ENCODE data around the gene MAK.
"Not testable (repeated sequence)": the region's sequence is repeated elsewhere in the genome, so short reads cannot be mapped to it uniquely, and the experiment has no call there.

MAK gene

DNA sequence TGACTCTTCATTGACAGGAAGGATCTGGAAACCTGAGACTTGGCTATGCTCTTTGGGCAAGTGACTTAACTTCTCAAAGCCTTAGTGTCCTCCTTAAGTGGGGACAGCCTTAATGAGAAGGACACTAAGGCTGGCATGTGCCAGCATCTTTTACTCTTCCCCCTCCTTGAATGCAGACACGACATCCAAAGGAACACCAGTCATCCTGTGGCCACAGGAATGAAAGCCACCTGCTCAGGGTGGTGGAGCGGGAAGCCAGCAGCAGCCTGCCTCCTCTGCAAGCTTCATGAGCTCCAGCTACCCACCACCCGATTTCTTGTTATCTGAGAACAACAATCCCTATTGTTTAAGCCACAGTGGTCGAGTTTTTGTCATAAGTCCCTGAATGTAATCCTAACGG is 46.2 kb downstream of the MAK start:
- DNase-seq (ENCODE audit: low read depth in 2 of 3, low spot score in 1 of 3) = no peak

DNA sequence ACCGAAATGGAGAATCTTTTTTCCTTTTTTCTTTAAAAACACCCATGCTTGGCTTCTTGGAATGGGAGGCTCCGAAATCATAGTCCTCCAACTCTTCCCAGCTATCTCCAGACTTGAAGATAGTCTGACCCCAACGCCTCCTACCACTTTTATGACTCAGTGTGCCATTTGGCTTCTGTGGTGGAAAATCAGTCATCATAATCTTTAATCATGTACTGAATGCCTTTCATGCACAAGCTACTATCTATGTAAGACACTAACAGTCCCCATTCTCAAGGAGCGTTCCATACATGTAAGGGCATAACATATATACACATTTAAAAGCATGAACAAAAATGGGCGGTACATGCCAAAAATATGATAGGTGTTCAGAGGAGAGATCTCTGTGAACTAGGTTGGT is 46.7 kb downstream of the MAK start:
- no peak for DNase-seq (ENCODE audit: low read depth in 2 of 3, low spot score in 1 of 3)

DNA sequence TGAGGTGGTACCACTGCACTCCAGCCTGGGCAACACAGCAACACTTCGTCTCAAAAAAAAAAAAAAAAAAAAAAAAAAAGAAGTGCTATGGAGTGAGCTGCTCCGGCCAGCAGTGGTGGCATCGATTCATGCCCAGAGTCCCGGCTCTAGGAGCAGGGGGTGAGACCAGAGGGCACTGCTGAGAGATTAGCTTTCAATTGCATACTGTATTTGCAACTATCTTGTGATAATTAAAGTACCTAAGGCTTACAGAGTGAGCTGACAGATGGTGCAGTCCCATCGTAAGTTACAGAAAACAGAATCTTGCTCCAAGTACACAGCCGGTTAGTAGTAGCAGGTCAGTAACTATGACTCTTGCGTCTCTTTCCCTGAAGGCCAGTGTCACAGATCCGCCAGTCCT is 59.3 kb downstream of the MAK start:
- no peak for DNase-seq (ENCODE audit: low read depth in 2 of 3, low spot score in 1 of 3)

DNA sequence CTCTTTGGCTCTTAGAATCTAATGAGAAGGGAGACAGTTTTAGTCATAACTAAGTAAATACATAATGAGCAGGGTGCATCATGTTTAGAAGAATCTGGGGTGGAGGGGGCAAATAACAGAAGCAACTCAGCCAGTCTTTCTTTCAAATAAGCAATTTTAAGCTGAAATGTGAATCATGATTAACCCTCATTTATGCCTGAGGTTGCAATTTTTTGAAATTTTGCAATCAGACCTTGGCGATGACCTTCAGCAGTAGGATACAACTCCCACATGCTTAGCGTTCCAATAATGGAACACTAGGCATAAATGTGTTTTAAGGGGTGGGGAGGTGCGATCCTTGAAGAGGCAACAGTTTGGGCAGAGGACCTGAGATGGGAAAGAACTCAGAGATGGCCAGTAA is 60.1 kb downstream of the MAK start:
- DNase-seq (ENCODE audit: low read depth in 2 of 3, low spot score in 1 of 3) = no peak

DNA sequence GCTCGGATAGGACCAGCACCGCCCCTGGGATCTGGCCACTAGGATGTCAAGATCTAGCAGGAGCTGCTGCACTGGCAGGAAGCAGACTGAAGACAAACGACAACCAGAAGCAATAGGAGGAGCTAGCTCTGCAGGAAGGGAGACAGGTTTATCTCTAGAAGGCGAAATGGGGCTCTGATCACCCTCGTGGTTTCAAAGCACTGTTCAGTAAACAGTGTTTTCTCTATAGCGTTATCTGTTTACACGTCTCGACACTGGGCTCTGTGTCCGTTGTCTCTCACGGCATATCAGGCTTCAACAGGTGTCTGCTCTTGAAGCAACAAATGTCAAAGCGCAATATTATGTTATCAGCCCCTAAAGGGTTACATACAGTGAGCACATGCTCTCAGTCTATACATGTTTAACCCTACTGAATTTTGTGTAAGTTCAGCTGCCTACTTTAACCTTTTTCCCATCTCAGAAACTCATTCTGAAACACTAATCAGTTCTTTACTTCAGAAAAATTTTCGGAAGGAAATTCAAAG is 66.9 kb downstream of the MAK start:
- DNase-seq (ENCODE audit: low read depth in 2 of 3, low spot score in 1 of 3) = no peak

DNA sequence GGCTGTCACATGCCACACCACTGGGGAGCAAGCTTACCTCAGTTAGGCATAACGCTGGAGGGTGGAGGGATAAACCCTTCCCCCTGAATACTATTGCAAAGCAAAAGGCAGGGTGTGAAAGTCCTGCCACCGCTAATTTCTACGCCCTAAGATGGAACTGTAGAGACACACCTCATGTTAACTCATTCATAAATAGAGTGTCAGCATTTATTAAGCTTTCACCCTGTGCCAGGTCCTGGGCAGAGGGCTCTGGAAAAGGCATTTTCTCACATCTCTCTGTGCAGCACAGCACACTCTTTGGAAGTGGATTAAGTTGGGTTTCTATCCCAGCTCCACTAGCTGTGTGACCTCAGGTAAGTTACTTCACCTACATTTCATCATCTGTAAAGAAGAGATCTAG is 68.9 kb downstream of the MAK start:
- no peak for DNase-seq (ENCODE audit: low read depth in 2 of 3, low spot score in 1 of 3)

DNA sequence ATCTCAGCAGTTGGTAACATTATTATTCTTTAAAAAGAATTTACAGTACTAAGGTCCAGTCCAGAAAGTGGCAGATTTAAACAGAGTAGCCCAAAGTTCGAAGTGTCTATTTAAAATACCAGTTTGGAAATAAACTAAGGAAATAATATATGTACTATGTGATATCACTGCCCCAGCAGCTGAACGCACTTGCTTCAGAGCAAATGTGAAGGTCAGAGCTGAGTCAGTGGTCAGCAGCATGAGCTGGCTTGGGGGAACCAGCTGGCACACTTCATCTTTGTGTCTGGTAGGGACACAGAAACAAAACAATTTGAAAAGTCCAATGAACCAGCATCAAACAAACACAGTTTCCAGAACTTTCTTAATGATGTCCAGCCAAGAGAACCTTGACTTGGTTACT is 75.3 kb downstream of the MAK start:
- DNase-seq (ENCODE audit: low read depth in 2 of 3, low spot score in 1 of 3) = no peak

DNA sequence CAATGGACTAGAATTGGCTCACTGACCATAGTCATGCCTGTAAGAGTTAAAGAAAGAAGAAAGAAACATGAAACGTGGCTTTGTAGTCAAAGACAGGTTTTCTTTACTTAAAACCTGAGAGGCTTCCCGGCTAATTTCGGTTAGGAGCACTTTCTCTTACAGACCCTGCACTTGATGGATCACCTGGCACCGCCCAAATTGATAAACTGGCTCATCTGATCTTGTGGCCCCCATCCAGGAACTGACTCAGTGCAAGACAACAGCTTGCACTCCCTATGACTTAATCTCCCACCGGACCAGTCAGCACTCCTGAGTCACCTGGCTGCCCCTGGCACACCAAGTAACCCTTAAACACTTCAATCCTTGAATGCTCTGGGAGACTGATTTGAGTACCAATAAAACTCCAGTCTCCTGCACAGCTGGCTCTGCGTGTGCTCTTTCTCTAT is 78.4 kb downstream of the MAK start:
- DNase-seq (ENCODE audit: low read depth in 2 of 3, low spot score in 1 of 3) = no peak

DNA sequence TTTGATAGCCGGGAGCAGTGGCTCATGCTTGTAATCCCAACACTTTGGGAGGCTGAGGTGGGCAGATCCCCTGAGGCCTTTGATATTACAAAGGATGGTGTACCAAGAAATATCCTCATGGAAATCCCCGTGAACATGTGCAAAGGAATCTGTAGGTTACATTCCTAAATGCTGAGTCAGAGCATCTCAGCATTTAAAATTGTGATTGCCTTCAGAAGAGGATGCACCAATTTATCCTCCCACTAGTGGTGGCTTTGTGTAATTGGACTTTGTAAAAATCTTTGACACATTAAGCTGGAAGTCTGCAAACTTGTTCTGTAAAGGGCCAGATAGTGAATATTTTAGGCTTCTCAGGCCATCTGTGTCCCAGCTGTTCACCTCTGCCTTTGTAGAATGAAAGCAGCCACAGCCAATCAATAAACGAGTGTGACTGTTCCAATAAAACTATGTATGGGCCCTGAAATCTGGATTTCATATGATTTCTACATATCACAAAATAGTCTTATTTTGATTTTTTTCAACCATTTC is 79.0 kb downstream of the MAK start:
- no peak for DNase-seq (ENCODE audit: low read depth in 2 of 3, low spot score in 1 of 3)

DNA sequence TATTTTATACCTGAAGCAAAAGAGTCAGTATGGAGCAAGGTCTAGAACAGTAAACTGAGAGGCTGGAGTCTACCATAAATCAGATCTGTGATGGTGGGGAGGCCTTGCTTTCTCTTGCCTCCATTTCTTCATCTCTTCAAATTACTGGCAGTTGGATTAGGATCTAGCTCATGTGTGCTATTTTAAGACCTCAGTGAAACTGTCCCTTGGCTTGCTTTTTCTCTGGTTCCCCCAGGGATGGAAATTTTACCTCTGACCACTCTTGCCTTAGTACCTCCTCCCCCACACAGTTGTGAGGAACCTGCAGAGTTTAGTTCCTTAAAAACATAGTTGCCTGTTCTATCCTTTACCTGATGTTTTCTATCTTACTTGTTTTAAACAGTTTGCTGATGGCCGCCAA is 82.3 kb downstream of the MAK start:
- no peak for DNase-seq (ENCODE audit: low read depth in 2 of 3, low spot score in 1 of 3)

DNA sequence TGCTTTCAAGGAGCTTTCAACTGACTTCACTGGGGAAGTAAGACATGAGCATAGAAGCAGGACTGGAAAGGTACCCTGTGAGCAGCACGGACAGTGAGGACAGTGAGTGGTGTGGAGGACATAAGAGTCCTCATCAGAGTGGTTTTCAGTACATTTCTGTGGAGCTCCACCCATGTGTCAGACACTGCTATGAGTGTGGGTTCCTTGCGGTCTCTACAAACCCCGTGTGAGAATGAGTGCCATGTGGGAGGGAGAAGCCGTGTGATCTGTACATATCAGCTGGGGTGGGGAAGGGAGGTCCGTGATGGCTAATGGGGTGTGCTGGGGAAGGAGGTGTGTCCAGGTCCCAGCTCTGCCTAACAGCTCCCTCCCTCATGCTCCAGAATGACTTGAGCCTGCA is 86.6 kb downstream of the MAK start:
- DNase-seq (ENCODE audit: low read depth in 2 of 3, low spot score in 1 of 3) = not testable (repeated sequence)

DNA sequence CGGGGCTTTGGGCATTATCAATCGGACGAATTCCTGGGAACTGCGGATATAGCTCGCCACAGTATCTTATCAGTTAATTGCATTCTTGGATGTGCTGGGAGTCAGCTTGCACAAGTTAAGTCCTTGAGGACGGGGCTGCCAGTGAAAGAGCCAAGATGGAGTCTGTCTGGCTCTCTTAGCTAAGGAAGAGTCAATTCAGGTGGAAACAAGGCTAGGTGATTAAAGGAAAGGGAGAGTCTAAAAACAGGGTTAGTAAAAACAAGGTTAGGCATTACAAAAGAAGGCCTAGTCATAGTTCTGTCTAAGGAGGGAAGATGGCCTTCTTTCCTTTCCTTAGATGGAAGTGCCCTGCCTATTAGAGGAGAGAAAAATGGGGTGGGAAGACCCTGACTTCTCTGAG is 87.8 kb downstream of the MAK start:
- DNase-seq (ENCODE audit: low read depth in 2 of 3, low spot score in 1 of 3) = not testable (repeated sequence)

DNA sequence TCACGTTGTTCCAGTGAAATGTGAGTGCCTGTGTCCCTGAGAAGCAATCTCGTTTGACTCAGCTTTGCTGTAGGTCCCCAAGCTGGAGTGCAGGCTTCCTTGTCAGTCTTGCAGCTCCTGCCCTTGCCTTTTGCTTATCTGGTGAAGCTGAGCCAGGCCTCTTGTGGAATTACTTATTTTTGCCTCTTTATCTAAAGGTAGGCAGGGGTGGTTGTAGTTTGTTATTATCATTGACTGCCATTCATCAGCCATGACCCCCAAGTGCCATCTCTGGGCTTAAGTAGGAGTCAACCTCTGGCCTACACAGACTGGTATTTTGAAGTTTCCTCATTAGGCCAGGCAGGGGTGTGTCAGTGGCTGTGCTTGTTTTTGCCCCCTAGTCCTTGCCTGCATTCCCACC is 88.6 kb downstream of the MAK start:
- no peak for DNase-seq (ENCODE audit: low read depth in 2 of 3, low spot score in 1 of 3)

DNA sequence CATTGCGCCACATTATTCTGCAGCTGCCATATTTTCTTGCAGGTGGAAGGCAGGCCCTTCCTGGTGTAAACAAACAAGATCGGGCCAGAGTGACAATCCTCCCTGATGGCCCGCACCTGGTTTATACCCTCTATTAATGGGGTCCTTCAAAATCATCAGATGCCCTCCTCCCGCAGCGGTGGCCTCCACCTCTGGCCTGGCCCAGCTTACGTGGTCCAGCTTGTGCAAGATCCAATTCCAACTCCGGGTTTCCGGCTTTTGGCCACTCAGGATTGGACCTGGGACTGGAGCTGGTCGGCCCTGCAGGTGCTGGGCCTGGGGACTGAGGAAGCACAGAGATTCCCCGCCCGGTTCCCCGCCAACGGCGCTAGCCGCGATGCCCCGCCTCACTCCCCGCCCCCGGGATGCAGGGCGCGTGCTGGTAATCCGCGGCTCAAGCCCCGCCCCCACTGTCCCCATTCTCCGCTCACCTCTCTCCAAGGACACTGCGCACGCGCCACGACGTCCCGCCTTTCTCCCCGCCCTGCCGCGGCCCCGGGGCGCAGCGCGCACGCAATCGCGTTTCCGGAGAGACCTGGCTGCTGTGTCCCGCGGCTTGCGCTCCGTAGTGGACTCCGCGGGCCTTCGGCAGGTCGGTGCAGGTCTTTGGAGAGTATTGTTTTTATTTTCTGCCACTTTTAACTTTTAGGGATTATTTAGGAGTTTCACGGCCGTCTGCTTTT is 90.9 kb downstream of the MAK start, which contains the start of gene TMEM14B:
Gene TMEM14B, plus strand, starts transcription at position 555 of the 722 bp plus-strand sequence. CDS start 1,441 bp downstream, outside the sequence.
- DNase-seq (ENCODE audit: low read depth in 2 of 3, low spot score in 1 of 3) = peak; percentile 98 to 100 (median 99)

DNA sequence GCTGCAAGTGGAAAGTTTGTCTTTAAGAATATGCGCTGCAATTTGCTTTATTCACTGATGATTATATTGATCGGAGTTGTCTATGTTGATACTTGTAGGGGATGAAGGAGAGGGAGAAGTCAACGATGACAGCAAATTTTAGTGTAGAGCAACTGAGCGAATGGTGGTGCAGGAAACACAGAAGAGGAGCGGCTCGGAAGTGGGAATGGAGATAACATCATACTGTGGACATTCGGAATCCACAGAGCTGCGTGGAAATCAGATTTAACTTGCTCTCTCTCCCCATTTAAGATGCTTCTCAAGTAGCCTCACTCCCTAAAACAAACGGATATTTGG is 91.5 kb downstream of the MAK start:
- DNase-seq (ENCODE audit: low read depth in 2 of 3, low spot score in 1 of 3) = no peak

DNA sequence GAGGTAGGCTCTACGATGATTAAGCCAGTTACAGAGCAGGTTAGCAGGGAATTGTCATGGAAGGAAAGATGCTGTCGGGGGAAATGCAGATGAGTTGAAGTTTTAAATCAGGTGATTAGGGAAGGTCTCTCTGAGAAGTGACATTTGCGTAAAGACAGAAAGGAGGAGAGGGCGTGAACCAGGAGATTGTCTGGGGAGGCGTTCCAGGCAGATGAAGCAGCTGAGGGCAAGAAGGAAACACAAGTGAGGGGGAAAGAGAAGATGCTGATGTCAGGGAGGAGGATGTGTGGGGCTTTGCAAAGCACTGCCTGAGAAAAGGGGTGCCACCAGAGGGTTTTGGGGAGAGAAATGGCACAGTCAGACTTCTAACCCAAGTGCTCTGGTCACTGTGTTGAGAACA is 93.2 kb downstream of the MAK start:
- DNase-seq (ENCODE audit: low read depth in 2 of 3, low spot score in 1 of 3) = no peak

DNA sequence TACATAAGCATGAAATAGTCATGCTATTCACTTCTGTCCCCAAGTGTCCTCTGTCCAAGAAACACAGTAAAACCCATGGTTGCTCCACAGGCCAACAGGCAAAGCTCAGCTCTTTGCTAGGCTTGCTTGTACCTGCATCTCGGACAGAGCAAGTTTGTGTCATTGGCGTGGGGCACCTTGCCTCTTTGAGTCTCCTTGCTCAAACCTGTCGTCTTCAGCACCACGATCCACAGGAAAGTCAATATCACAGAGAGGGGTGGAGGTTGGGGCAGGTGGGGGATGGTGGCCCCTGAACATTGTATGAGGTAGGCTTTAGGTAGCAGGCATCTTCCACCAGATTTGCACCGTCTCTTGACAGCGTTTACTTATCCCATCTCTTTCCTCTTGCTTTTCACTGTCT is 94.8 kb downstream of the MAK start:
- DNase-seq (ENCODE audit: low read depth in 2 of 3, low spot score in 1 of 3) = no peak

DNA sequence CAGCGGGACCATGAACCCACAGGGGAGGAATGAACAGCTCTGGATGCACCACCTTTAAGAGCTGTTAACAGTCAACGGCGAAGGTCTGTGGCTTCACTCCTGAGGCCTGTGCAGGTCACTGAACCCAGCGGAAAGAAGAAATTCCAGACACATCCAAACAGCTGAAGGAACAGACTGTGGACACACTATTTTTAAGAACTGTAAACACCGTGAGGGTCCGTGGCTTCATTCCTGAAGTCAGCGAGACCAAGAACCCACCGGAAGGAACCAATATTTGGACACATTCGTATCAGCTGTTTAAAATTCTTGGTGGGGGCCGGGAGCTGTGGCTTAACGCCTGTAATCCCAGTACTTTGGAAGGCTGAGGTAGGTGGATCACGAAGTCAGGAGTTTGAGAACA is 96.1 kb downstream of the MAK start:
- no peak for DNase-seq (ENCODE audit: low read depth in 2 of 3, low spot score in 1 of 3)

DNA sequence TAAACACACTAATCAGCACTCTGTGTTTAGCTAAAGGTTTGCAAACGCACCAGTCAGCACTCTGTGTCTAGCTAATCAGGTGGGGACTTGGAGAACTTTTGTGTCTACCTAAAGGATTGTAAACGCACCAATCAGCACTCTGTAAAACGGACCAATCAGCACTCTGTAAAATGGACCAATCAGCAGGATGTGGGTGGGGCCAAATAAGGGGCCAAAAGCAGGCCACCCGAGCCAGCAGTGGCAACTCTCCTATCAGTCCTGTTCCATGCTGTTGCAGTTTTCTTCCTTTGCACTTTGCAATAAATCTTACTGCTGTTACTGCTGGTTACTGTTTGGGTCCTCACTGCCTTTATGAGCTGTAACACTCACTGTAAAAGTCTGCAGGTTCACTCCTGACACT is 96.7 kb downstream of the MAK start:
- not testable (repeated sequence) for DNase-seq (ENCODE audit: low read depth in 2 of 3, low spot score in 1 of 3)

DNA sequence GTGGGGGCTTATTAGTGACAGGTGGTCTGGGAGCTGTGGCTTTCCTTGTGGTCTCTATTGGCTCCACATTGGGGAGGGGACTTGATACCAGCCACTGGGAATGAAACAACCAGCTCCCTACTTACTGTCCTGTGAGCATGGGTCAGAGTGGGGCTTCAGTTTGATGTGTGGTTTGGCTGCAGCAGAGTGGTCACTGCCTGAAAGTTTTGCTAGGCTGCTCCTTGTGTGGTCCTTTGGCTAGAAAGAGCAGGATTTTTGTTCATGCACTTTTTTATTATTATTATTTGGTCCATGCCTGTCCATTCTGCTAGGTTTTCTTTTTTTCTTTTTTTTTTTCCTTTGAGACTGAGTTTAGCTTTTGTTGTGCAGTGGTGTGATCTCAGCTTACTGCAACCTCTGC is 98.3 kb downstream of the MAK start:
- no peak for DNase-seq (ENCODE audit: low read depth in 2 of 3, low spot score in 1 of 3)

DNA sequence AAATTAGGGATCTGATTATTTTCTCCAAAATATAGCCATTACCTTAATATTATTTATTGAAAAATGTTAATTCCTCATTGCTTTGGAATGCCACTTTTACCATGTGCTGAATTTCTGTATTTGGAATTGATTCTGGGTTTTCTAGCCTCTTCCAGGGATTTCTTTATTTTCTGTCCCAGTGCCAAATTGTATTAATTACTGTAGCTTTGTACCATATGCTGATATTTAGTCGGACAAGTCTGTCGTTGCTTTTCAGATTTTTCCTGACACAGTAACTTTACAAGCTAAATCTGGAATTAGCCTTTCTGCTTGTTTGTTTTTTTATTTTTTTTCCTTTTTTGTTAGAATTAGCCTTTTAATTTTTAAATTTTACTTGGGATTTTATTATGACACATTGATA is 101.6 kb downstream of the MAK start:
- no peak for DNase-seq (ENCODE audit: low read depth in 2 of 3, low spot score in 1 of 3)

DNA sequence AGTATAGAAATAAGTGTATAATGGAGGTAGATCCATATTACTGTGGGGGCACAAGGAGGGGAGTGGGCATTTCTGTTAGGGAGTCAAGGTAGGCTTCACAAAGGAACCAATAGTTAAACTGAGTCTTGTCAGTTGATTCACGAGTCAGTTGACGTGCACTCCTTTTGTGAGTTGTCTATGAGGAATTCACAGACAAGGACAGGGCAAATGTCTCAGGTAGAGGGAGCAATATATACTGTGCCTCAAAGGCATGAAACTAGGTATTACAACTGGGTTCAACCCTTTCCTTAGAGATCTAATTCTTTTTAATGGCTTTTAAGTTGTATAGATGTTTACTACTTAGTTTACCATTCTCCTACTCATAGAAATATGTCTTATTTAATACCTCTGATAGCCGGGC is 104.5 kb downstream of the MAK start:
- no peak for DNase-seq (ENCODE audit: low read depth in 2 of 3, low spot score in 1 of 3)

DNA sequence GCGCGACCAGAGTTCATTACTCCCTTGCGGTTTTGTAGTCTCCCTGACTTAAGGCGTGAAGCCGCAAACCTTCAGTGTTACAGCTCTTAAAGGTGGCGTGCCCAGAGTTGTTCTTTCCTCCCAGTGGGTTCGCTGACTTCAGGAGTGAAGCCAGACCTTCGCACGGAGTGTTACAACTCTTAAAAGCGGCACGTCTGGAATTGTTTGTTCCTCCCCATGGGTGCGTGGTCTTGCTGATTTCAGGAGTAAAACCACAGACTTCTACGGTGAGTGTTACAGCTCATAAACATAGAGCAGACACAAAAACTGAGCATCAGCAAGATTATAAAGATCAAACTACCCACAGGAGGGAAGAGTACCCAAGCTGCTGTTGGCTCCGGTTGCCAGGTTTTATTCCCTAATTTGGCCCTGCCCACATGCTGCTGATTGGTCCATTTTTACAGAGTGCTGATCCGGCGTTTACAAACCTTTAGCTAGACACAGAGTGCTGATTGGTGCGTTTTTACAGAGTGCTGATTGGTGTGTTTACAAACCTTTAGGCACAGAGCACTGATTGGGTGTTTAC is 105.1 kb downstream of the MAK start:
- DNase-seq (ENCODE audit: low read depth in 2 of 3, low spot score in 1 of 3) = no peak

Data from stimulated activated CD4-positive, alpha-beta T cell treated with anti-CD3 and anti-CD28 coated beads, Interleukin-12 subunit alpha, Interleukin-12 subunit beta, amount 100 ng/mL, for 48 hours (primary cell).